Ishikawa (cell line): Measurements from ENCODE around the gene C1R.

Experiments
- CREB1 ChIP-seq: IDR thresholded peaks from 2 replicates; pipeline ENCODE4 v1.6.1; 2012; ENCODE audit warnings: low read depth
- EGR1 ChIP-seq: IDR thresholded peaks from 2 replicates; pipeline ENCODE4 v1.6.1; 2012
- EP300 ChIP-seq: IDR thresholded peaks from 2 replicates; pipeline ENCODE4 v1.6.1; 2012; ENCODE audit warnings: borderline replicate concordance
- FOXM1 ChIP-seq: IDR thresholded peaks from 2 replicates; pipeline ENCODE4 v1.6.1; 2012; ENCODE audit warnings: low read depth, borderline replicate concordance
- NFIC ChIP-seq: IDR thresholded peaks from 2 replicates; pipeline ENCODE4 v1.6.1; 2012
- RAD21 ChIP-seq: IDR thresholded peaks from 2 replicates; pipeline ENCODE4 v1.6.1; 2012; ENCODE audit warnings: low read depth
- TAF1 ChIP-seq: IDR thresholded peaks from 2 replicates; pipeline ENCODE4 v1.6.1; 2012; ENCODE audit warnings: low read depth, mild to moderate bottlenecking
- TCF12 ChIP-seq: IDR thresholded peaks from 2 replicates; pipeline ENCODE4 v1.6.1; 2012; ENCODE audit warnings: low read depth
- YY1 ChIP-seq: IDR thresholded peaks from 2 replicates; pipeline ENCODE4 v1.6.1; 2012; ENCODE audit warnings: low read depth
- ZBTB7A ChIP-seq: IDR thresholded peaks from 2 replicates; pipeline ENCODE4 v1.6.1; 2012; ENCODE audit warnings: low read depth
- TF ChIP-seq, protein P1 (sequence below): IDR thresholded peaks from 2 replicates; pipeline ENCODE4 v1.6.1; 2012; ENCODE audit warnings: low read depth, mild to moderate bottlenecking
- TF ChIP-seq, protein P2 (sequence below): IDR thresholded peaks from 2 replicates; pipeline ENCODE4 v1.6.1; 2012
- TF ChIP-seq, protein P3 (sequence below): IDR thresholded peaks from 2 replicates; pipeline ENCODE4 v1.6.1; 2012

DNA sequence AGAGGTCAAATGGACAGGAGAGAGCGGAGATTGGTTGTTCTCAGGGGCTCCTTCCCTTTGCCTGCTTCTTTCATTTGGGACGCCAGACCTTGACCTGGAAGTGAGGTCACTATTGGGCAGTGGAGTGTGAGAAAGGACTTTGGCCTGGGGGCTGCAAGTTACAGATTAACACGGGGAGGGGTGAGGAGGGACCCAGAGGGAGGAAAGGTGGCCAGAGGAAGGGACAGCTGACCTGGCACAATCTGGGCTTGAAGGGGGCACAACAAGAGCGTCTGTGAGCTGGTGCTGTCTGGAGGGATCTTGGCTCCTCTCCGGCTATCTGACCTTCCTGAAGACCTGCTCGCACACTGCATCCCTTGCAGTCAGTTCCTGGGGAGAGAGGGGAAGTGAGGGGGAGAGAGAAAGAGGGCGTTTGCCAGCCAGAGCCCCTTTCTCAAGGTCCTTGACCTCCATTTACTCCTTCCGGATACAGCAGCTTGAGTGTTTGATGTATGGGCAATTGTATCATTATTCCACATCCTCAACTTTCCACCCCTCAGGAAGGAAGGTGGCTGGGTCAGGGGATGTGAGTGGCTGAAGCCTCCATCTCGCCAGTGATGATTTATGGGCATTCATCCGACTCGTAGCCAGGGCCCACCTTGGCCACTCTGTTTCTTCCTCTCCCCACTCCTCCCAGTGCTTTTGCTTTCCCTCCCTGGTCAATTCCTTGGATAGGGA is 31.7 kb upstream of the C1R start:
- TF ChIP-seq TCF12 (no peak), CREB1 (no peak), RAD21 (no peak), ZBTB7A (no peak), EP300 (no peak), FOXM1 (no peak), YY1 (no peak), NFIC (no peak), TAF1 (no peak), EGR1 (no peak)
- TF ChIP-seq, protein P1, sequence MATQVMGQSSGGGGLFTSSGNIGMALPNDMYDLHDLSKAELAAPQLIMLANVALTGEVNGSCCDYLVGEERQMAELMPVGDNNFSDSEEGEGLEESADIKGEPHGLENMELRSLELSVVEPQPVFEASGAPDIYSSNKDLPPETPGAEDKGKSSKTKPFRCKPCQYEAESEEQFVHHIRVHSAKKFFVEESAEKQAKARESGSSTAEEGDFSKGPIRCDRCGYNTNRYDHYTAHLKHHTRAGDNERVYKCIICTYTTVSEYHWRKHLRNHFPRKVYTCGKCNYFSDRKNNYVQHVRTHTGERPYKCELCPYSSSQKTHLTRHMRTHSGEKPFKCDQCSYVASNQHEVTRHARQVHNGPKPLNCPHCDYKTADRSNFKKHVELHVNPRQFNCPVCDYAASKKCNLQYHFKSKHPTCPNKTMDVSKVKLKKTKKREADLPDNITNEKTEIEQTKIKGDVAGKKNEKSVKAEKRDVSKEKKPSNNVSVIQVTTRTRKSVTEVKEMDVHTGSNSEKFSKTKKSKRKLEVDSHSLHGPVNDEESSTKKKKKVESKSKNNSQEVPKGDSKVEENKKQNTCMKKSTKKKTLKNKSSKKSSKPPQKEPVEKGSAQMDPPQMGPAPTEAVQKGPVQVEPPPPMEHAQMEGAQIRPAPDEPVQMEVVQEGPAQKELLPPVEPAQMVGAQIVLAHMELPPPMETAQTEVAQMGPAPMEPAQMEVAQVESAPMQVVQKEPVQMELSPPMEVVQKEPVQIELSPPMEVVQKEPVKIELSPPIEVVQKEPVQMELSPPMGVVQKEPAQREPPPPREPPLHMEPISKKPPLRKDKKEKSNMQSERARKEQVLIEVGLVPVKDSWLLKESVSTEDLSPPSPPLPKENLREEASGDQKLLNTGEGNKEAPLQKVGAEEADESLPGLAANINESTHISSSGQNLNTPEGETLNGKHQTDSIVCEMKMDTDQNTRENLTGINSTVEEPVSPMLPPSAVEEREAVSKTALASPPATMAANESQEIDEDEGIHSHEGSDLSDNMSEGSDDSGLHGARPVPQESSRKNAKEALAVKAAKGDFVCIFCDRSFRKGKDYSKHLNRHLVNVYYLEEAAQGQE, result no peak
- TF ChIP-seq, protein P2, sequence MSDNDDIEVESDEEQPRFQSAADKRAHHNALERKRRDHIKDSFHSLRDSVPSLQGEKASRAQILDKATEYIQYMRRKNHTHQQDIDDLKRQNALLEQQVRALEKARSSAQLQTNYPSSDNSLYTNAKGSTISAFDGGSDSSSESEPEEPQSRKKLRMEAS, result no peak
- TF ChIP-seq, protein P3, sequence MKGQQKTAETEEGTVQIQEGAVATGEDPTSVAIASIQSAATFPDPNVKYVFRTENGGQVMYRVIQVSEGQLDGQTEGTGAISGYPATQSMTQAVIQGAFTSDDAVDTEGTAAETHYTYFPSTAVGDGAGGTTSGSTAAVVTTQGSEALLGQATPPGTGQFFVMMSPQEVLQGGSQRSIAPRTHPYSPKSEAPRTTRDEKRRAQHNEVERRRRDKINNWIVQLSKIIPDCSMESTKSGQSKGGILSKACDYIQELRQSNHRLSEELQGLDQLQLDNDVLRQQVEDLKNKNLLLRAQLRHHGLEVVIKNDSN, result no peak
